ENCODE results near the gene LAMA4. TPM values are rescaled to one million over a fixed set of nuclear protein-coding genes. Genes with fewer than 3 reads are reported as not detected.

LAMA4 gene
- total RNA-seq, 4 donors from 2014 or later, result 261 to 336 (median 303) TPM

- under 1% methylated on average over 8 of the region's 8 CpGs for WGBS
- no peak for DNase-seq (ENCODE audit: extremely low spot score)
- H3K9me3 ChIP-seq, result no peaks in the 10 kb centered on the region
- no peaks in the 10 kb centered on the region for H3K27me3 ChIP-seq
- H3K27ac ChIP-seq (replicated peaks in 1 of 4), result peak overlapping the region; percentile 84 to 91 (median 88)
- peak overlapping the region; percentile 79 to 89 (median 82) for H3K4me3 ChIP-seq
- H3K36me3 ChIP-seq, result peaks cover 0 to 21% (median 7%) of the 10 kb centered on the region in 4 donors
- TF ChIP-seq CTCF (IDR thresholded peaks at IDR 0.05) (peak; percentile 25 to 43 (median 30)), POLR2A (IDR thresholded peaks at IDR 0.05; ENCODE audit: low read depth) (no peak)
- H3K4me1 ChIP-seq, result peaks cover 8 to 22% (median 15%) of the 10 kb centered on the region in 4 donors
- intact Hi-C loops (cut with DNase I), result loop anchor here (10.0 kb wide), 2 partner anchors 228 to 288 kb away; no protein-coding TSS in a partner anchor
Observed at GRCh38 chr6:112086744-112087135, 167.6 kb downstream of the LAMA4 start.

- no peak overlapping the region for H3K27ac ChIP-seq (replicated peaks in 1 of 4)
Observed at GRCh38 chr6:112085286-112086065, 168.9 kb downstream of the LAMA4 start.

DNA sequence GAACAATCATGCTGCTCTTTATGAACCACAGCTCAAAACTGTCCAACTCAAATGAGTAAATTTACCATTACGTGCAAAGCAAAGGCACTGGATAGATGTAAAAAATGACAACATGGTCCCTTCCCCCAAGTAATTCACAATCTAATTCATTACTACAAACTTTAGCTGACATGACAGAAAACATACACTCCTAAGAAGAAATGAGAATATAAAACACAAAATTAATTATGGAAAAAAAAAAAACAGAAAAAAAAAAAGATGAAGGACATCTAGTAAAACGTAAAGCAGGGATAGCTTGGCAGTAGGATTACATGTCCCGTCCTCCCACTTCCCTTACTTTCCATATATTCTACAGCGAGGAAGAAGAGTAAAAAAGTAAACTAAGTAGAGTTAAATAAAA, 172.8 kb downstream of the LAMA4 start:
- no peak for TF ChIP-seq POLR2A (IDR thresholded peaks at IDR 0.05; ENCODE audit: low read depth)
- TF ChIP-seq EP300 (IDR thresholded peaks at IDR 0.05), result no peak
- TF ChIP-seq POLR2AphosphoS5 (IDR thresholded peaks at IDR 0.05), result no peak
- no peak for TF ChIP-seq CTCF (IDR thresholded peaks at IDR 0.05)
- 87% methylated on average over 4 of the region's 4 CpGs for WGBS
- intact Hi-C loops (cut with DNase I), result loop anchor here (10.0 kb wide), 2 partner anchors 233 to 293 kb away; no protein-coding TSS in a partner anchor
- Histone ChIP-seq H3K27ac (replicated peaks in 1 of 4) (no peak overlapping the region), H3K9me3 (no peaks in the 10 kb centered on the region), H3K36me3 (peaks cover 0 to 62% (median 27%) of the 10 kb centered on the region in 4 donors), H3K4me1 (peaks cover 4 to 13% (median 11%) of the 10 kb centered on the region in 4 donors), H3K27me3 (no peaks in the 10 kb centered on the region), H3K4me3 (no peak overlapping the region)
- no peak for DNase-seq (ENCODE audit: extremely low spot score)

More at GRCh38 chr6:112085286-112086065, 168.9 kb downstream of the LAMA4 start:
- Histone ChIP-seq H3K4me1 (peaks cover 8 to 22% (median 15%) of the 10 kb centered on the region in 4 donors), H3K9me3 (no peaks in the 10 kb centered on the region), H3K36me3 (peaks cover 0 to 31% (median 10%) of the 10 kb centered on the region in 4 donors), H3K27me3 (no peaks in the 10 kb centered on the region), H3K4me3 (no peak overlapping the region)
- no peak for TF ChIP-seq POLR2AphosphoS5 (IDR thresholded peaks at IDR 0.05)
- no peak for TF ChIP-seq EP300 (IDR thresholded peaks at IDR 0.05)
- TF ChIP-seq CTCF (IDR thresholded peaks at IDR 0.05), result no peak
- TF ChIP-seq POLR2A (IDR thresholded peaks at IDR 0.05; ENCODE audit: low read depth), result no peak
- 96% methylated on average over 8 of the region's 8 CpGs for WGBS
- intact Hi-C loops (cut with DNase I), result loop anchor here (10.0 kb wide), 2 partner anchors 229 to 289 kb away; no protein-coding TSS in a partner anchor
- DNase-seq (ENCODE audit: extremely low spot score), result no peak

- TF ChIP-seq POLR2A (IDR thresholded peaks at IDR 0.05; ENCODE audit: low read depth), result no peak
- TF ChIP-seq POLR2AphosphoS5 (IDR thresholded peaks at IDR 0.05), result no peak
- TF ChIP-seq CTCF (IDR thresholded peaks at IDR 0.05), result no peak
- TF ChIP-seq EP300 (IDR thresholded peaks at IDR 0.05), result no peak
- Histone ChIP-seq H3K4me3 (no peak overlapping the region), H3K9me3 (no peaks in the 10 kb centered on the region), H3K4me1 (peaks cover 0 to 12% (median 2%) of the 10 kb centered on the region in 4 donors), H3K27ac (replicated peaks in 1 of 4) (no peak overlapping the region), H3K36me3 (peaks cover 4 to 29% (median 12%) of the 10 kb centered on the region in 4 donors), H3K27me3 (no peaks in the 10 kb centered on the region)
- DNase-seq (ENCODE audit: extremely low spot score), result no peak
- 88% methylated on average over 3 of the region's 3 CpGs for WGBS
- intact Hi-C loops (cut with DNase I), result no loop called here
Observed at GRCh38 chr6:112066606-112067005, 187.8 kb downstream of the LAMA4 start.
